Skeletal muscle cell (primary cell): ENCODE results near the gene GABBR2.

Source experiments
- DNase-seq: peaks from one replicate; pipeline ENCODE4 v3.0.0-alpha.2; 2010; ENCODE audit warnings: low read depth
- H3K4me3 ChIP-seq: 2 replicates; pipeline ENCODE4 v1.5.1; 2011; ENCODE audit warnings: low read depth, mild to moderate bottlenecking, control low read depth, low read length, moderate library complexity

Gene GABBR2

GRCh38 chr9:98708933-98709911 is at the start of gene GABBR2:
Gene GABBR2 (minus strand): TSS chr9:98708935. CDS start chr9:98708737, 198 bp downstream.
- DNase-seq, result no peak
- peak within 1 kb of the TSS; percentile 47 for H3K4me3 ChIP-seq

- H3K4me3 ChIP-seq, result no peak overlapping the region
- DNase-seq, result no peak
Observed at GRCh38 chr9:98755006-98755618, 46.4 kb upstream of the GABBR2 start.

- no peak overlapping the region for H3K4me3 ChIP-seq
- DNase-seq, result no peak
Observed at GRCh38 chr9:98751210-98751609, 42.5 kb upstream of the GABBR2 start.

GRCh38 chr9:98750364-98751060 is 41.8 kb upstream of the GABBR2 start:
- no peak overlapping the region for H3K4me3 ChIP-seq
- DNase-seq, result no peak

GRCh38 chr9:98747476-98747875 is 38.7 kb upstream of the GABBR2 start:
- H3K4me3 ChIP-seq, result no peak overlapping the region
- no peak for DNase-seq

GRCh38 chr9:98745470-98745869 is 36.7 kb upstream of the GABBR2 start:
- DNase-seq, result no peak
- H3K4me3 ChIP-seq, result no peak overlapping the region

- no peak overlapping the region for H3K4me3 ChIP-seq
- DNase-seq, result no peak
Observed at GRCh38 chr9:98743818-98744611, 35.3 kb upstream of the GABBR2 start.

- H3K4me3 ChIP-seq, result no peak overlapping the region
- no peak for DNase-seq
Observed at GRCh38 chr9:98743329-98743728, 34.6 kb upstream of the GABBR2 start.

- H3K4me3 ChIP-seq, result no peak overlapping the region
- peak; percentile 12 for DNase-seq
Observed at GRCh38 chr9:98742325-98743280, 33.9 kb upstream of the GABBR2 start.

- H3K4me3 ChIP-seq, result no peak overlapping the region
- no peak for DNase-seq
Observed at GRCh38 chr9:98740226-98740881, 31.6 kb upstream of the GABBR2 start.

- DNase-seq, result no peak
Observed at GRCh38 chr9:98738741-98739140, 30.0 kb upstream of the GABBR2 start.

GRCh38 chr9:98736226-98736625 is 27.5 kb upstream of the GABBR2 start:
- no peak overlapping the region for H3K4me3 ChIP-seq

More at GRCh38 chr9:98738741-98739140, 30.0 kb upstream of the GABBR2 start:
- H3K4me3 ChIP-seq, result no peak overlapping the region

GRCh38 chr9:98732801-98733200 is 24.1 kb upstream of the GABBR2 start:
- DNase-seq, result no peak
- no peak overlapping the region for H3K4me3 ChIP-seq

More at GRCh38 chr9:98736226-98736625, 27.5 kb upstream of the GABBR2 start:
- DNase-seq, result no peak

GRCh38 chr9:98732091-98732490 is 23.4 kb upstream of the GABBR2 start:
- no peak for DNase-seq
- H3K4me3 ChIP-seq, result no peak overlapping the region

GRCh38 chr9:98730871-98731270 is 22.1 kb upstream of the GABBR2 start:
- no peak for DNase-seq
- no peak overlapping the region for H3K4me3 ChIP-seq

GRCh38 chr9:98728500-98728899 is 19.8 kb upstream of the GABBR2 start:
- DNase-seq, result no peak
- H3K4me3 ChIP-seq, result no peak overlapping the region

- no peak overlapping the region for H3K4me3 ChIP-seq
- DNase-seq, result no peak
Observed at GRCh38 chr9:98727428-98727827, 18.7 kb upstream of the GABBR2 start.

- no peak for DNase-seq
- no peak overlapping the region for H3K4me3 ChIP-seq
Observed at GRCh38 chr9:98726735-98727134, 18.0 kb upstream of the GABBR2 start.
